ENCODE data around the gene STOM.

DNA sequence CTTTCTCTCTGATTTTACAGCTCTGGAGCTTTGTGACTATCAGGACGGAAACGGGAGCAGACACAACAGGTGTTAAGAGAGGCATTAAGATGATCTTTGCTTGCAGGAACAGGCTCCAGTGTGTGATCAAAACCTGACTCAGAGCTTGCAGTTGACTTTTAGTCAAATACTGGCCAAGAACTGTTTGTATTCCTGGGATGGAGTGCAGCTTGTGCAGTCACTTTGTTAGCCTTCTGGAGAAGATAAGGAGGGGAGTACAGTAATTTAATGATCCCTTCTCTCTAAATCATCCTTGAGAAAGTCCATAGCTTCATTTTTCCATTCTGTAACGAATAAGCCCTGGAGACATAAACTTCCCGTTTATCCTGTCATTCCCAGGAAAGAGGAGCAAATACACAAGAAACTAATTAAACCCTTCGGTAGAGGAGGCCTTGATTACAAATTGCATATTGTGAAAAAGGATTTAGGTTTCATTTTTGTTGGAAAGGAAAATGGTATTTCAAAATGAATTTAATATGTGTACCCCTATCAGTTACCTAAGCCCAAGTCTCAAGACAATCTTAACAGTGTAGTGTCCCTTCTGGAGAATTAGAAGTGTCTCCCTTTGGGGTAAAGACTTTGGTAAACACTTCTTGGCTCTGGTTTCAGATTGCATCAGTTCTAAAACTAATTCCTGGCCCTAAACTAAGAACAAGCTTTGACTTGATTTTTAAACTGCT lies 3.1 kb upstream of the STOM start:
- TF ChIP-seq EZH2phosphoT487 (IDR thresholded peaks at IDR 0.05; ENCODE audit: low read length) (no peak), EZH2 (optimal IDR thresholded peaks at IDR 0.05; ENCODE audit: low read depth, low read length) (no peak)
- TF ChIP-seq, protein P1, sequence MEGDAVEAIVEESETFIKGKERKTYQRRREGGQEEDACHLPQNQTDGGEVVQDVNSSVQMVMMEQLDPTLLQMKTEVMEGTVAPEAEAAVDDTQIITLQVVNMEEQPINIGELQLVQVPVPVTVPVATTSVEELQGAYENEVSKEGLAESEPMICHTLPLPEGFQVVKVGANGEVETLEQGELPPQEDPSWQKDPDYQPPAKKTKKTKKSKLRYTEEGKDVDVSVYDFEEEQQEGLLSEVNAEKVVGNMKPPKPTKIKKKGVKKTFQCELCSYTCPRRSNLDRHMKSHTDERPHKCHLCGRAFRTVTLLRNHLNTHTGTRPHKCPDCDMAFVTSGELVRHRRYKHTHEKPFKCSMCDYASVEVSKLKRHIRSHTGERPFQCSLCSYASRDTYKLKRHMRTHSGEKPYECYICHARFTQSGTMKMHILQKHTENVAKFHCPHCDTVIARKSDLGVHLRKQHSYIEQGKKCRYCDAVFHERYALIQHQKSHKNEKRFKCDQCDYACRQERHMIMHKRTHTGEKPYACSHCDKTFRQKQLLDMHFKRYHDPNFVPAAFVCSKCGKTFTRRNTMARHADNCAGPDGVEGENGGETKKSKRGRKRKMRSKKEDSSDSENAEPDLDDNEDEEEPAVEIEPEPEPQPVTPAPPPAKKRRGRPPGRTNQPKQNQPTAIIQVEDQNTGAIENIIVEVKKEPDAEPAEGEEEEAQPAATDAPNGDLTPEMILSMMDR (IDR thresholded peaks at IDR 0.05; ENCODE audit: low read length), result no peak

Data from MM.1S (cell line).